GM19455 (cell line): Measurements from ENCODE around the gene TRAPPC8.
A peak's percentile ranks its signal among the peaks of the same experiment; 100 is the strongest.

Experiments
- ATAC-seq: cut with Tn5 transposase; IDR thresholded peaks from one replicate; pipeline ENCODE4 v1.9.1; 2021; ENCODE audit not compliant: unreplicated experiment

The TRAPPC8 gene

GRCh38 chr18:31798399-31798798 is 144.5 kb downstream of the TRAPPC8 start:
- no peak for ATAC-seq

GRCh38 chr18:31795747-31796146 is 147.2 kb downstream of the TRAPPC8 start:
- no peak for ATAC-seq

- no peak for ATAC-seq
Measured at GRCh38 chr18:31793531-31793930, 149.4 kb downstream of the TRAPPC8 start.

GRCh38 chr18:31792580-31792911 is 150.4 kb downstream of the TRAPPC8 start:
- no peak for ATAC-seq

- ATAC-seq, result peak; percentile 95
Measured at GRCh38 chr18:31791817-31792579, 150.9 kb downstream of the TRAPPC8 start.

- ATAC-seq, result no peak
Measured at GRCh38 chr18:31789409-31789808, 153.5 kb downstream of the TRAPPC8 start.

- no peak for ATAC-seq
Measured at GRCh38 chr18:31783059-31783458, 159.9 kb downstream of the TRAPPC8 start.
